ENCODE data around the gene PZP.

Gene PZP

DNA sequence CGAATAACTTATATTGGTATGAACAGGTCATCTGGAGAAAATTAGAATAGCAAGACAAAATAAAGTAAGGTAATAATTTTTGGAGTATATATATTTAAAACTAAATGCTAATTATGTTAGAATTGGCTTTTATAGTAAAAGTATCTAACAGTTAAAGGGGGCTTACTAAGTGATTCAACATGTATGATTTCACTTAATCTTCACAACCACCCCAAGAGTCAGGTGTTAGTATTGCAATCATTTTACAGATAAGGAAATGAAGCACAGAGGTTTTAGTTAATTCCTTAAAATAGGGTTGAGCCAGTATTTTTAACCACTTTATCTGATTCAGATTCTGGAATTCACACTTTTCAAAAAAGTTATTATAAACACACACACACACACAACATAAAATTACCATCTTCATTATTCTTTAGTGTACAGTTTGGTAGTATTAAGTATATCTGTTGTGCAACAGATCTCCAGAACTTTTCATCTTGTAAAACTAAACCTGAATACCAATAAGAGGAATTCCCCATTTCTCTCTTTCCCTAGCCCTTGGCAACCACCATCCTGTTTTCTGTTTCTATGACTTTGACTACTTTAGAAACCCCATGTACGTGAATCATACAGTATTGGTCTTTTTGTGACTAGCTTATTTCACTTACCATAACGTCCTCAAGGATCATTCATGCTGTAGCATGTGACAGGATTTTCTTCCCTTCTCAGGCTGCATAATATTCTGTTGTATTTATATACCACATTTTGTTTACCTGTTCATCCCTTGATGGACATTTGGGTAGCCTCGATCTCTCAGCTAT is 104.9 kb downstream of the PZP start:
- DNase-seq = no peak

DNA sequence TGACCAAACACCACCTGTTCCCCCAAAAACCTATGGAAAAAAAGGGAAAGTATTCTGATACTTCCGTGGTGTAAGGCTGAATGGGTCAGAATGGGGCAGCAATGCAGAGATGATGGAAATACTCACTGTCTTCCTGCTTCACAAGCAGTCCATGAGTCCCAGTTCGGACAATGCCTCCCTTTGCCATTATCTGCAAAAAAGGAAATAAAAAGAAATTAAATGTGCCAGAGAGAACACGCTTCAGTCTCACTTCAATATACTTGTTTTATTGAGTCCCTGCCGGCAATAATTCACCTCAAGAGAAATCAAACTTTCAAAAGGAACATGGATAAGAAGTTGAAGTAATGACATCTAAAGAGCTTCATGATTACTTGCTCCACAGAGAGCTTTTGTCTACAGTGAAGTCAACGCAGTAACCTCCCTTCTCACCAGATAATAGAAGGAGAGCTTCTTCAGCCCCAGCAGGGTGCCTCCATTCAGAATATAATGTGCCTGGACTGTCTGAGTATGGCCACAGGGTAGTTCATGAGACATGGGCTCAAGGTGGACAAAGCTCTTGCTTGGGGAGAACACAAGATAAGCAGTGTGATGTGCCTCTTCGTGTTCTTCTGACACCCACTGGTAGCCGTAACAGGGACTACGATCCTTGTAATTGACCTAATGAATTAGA is 107.0 kb downstream of the PZP start:
- DNase-seq = no peak

GRCh38 chr12:9099552-9100190 is 108.5 kb downstream of the PZP start:
- no peak for DNase-seq
